Body of pancreas (tissue), 4 donors: Measurements from ENCODE around the gene EMC6.

Experiments
- CTCF ChIP-seq, 7 experiments: fragments of 450-650 bp in 4 of 7; fragments of 200-600 bp in 3 of 7; sonication (generic) in 3 of 7; IDR thresholded peaks; one replicate each; pipeline ENCODE4 v1.5.1; 2016 to 2019; ENCODE audit warnings: antibody characterized with exemption in 7 of 7
- POLR2A ChIP-seq, 3 donors: fragments of 450-650 bp; IDR thresholded peaks; one replicate each; pipeline ENCODE4 v1.6.1; 2016; ENCODE audit warnings: antibody characterized with exemption in 3 of 3, mild to moderate bottlenecking in 2 of 3

- no peak for TF ChIP-seq CTCF (IDR thresholded peaks at IDR 0.05)
- no peak for TF ChIP-seq POLR2A (IDR thresholded peaks at IDR 0.05)
Measured at GRCh38 chr17:3678821-3679530, 10.4 kb downstream of the EMC6 start.
